H1 (cell line): Measurements from ENCODE around the gene SLC25A42. TPM values are rescaled to one million over a fixed set of nuclear protein-coding genes. Genes with fewer than 3 reads are reported as not detected.

Experiments used
- CHD7 ChIP-seq: fragments of 300-600 bp; sonication (generic); IDR thresholded peaks from 2 replicates; pipeline ENCODE4 v1.7.1; 2012; ENCODE audit warnings: low read length, moderate library complexity, mild to moderate bottlenecking, inconsistent platforms; ENCODE audit not compliant: insufficient replicate concordance
- EZH2 ChIP-seq: fragments of 200-600 bp; sonication (generic); IDR thresholded peaks from 2 replicates; pipeline ENCODE4 v1.7.1; 2012; ENCODE audit warnings: low read depth, mild to moderate bottlenecking, moderate library complexity, low read length, inconsistent platforms; ENCODE audit not compliant: severe bottlenecking
- HDAC6 ChIP-seq: IDR thresholded peaks from one replicate; pipeline ENCODE4 v1.7.1; 2012; ENCODE audit warnings: low read depth, mild to moderate bottlenecking, inconsistent platforms, low read length, moderate library complexity
- MAX ChIP-seq: IDR thresholded peaks from 2 replicates; pipeline ENCODE4 v1.6.1; 2012; ENCODE audit warnings: inconsistent platforms
- NRF1 ChIP-seq: IDR thresholded peaks from 2 replicates; pipeline ENCODE4 v1.6.1; 2011; ENCODE audit warnings: mild to moderate bottlenecking, low read depth, low read length, improper control_type of control experiment
- PHF8 ChIP-seq: fragments of 200-600 bp; sonication (generic); conservative IDR thresholded peaks from 2 replicates; pipeline ENCODE4 v1.7.1; 2012; ENCODE audit warnings: low read depth, mild to moderate bottlenecking, inconsistent platforms, low read length, moderate library complexity
- POLR2A ChIP-seq, 2 experiments: IDR thresholded peaks; 1 replicate in 1 of 2; 2 replicates in 1 of 2; pipeline ENCODE4 v1.6.1; 2011; ENCODE audit warnings: low read depth in 2 of 2, low read length in 2 of 2, mild to moderate bottlenecking in 2 of 2; ENCODE audit errors: control extremely low read depth in 1 of 2
- RAD21 ChIP-seq, 2 experiments: IDR thresholded peaks in 1 of 2; conservative IDR thresholded peaks in 1 of 2; 2 replicates each; pipeline ENCODE4 v1.6.1; 2011; ENCODE audit warnings: low read depth in 2 of 2, low read length in 2 of 2, improper control_type of control experiment in 1 of 2, inconsistent platforms in 1 of 2, mild to moderate bottlenecking in 1 of 2, moderate library complexity in 1 of 2
- TBP ChIP-seq: IDR thresholded peaks from 2 replicates; pipeline ENCODE4 v1.6.1; 2011; ENCODE audit warnings: low read depth, low read length, improper control_type of control experiment
- USF2 ChIP-seq: IDR thresholded peaks from 2 replicates; pipeline ENCODE4 v1.6.1; 2011; ENCODE audit warnings: low read length, improper control_type of control experiment
- polyA plus RNA-seq, 7 experiments: library from polyadenylated mRNA; depleted of rRNA in 3 of 7; stranded (reverse) in 5 of 7; unstranded in 2 of 7; fragments of >200 nt in 5 of 7; fragments of 200-250 nt in 2 of 7; gene quantifications; 1 replicate in 5 of 7; 2 replicates in 1 of 7; 4 replicates in 1 of 7; pipeline versions ENCODE4 v1.2.1 to v1.2.3, GENCODE V29; 2011 to 2013; ENCODE audit warnings: missing spikeins in 2 of 7, mixed read lengths in 2 of 7
- total RNA-seq: library from RNA; stranded (reverse); fragmentation: NEBNext Ultra II Directional; extraction: Animal tissue kit (Norgen Biotek cat#: 25700); gene quantifications from 2 replicates; pipeline ENCODE4 v1.2.1, GENCODE V29; 2021

SLC25A42 gene
- total and polyA plus RNA-seq, 2 of the 8 experiments (the other 6 are each of a cell fraction or from before 2014, with no cell fraction given) = 5.9 to 6.2 TPM

- no peak for TF ChIP-seq RAD21 (IDR thresholded peaks at IDR 0.05 in 1 of 2, conservative IDR thresholded peaks at IDR 0.05 in 1 of 2; ENCODE audit: low read depth in 2 of 2, low read length in 2 of 2)
- TF ChIP-seq NRF1 = no peak
- TF ChIP-seq CHD7 = no peak
- TF ChIP-seq POLR2A (IDR thresholded peaks at IDR 0.05; ENCODE audit: control extremely low read depth in 1 of 2, low read depth in 2 of 2, low read length in 2 of 2) = no peak
- no peak for TF ChIP-seq PHF8
- no peak; the same call in 1 of the 2 replicates for TF ChIP-seq USF2
- no peak for TF ChIP-seq EZH2
- TF ChIP-seq TBP = no peak
- TF ChIP-seq MAX = peak; percentile 47; the same call in 1 of the 2 replicates
- no peak for TF ChIP-seq HDAC6
Observed at GRCh38 chr19:19034204-19034624, 29.6 kb upstream of the SLC25A42 start (continued).
